GM12872 (cell line): ENCODE results near the gene LPAR2.

Experiments used
- TF ChIP-seq, protein P1 (sequence below): IDR thresholded peaks from 3 replicates; pipeline ENCODE4 v1.5.1; 2011; ENCODE audit warnings: low read depth, mild to moderate bottlenecking, low read length, moderate library complexity; ENCODE audit not compliant: insufficient read depth

LPAR2 gene

DNA sequence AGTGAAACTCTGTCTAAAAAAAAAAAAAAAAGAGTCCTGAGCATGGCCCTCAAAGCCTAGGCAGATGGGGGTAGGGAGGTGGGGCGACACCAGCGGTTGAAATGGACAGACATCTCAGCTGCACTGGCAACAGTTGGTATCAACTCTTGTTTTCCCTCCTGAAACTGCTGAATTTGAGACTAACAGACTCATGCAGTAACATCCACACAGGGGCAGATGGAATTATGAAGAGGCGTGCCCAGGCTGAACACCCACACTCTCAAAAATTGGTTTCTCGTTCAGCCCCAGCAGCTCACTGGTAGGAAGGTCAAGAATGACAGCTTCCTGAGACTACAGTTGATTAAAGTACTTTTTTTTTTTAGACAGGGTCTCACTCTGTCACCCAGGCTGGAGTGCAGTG is 33.6 kb downstream of the LPAR2 start:
- TF ChIP-seq, protein P1, sequence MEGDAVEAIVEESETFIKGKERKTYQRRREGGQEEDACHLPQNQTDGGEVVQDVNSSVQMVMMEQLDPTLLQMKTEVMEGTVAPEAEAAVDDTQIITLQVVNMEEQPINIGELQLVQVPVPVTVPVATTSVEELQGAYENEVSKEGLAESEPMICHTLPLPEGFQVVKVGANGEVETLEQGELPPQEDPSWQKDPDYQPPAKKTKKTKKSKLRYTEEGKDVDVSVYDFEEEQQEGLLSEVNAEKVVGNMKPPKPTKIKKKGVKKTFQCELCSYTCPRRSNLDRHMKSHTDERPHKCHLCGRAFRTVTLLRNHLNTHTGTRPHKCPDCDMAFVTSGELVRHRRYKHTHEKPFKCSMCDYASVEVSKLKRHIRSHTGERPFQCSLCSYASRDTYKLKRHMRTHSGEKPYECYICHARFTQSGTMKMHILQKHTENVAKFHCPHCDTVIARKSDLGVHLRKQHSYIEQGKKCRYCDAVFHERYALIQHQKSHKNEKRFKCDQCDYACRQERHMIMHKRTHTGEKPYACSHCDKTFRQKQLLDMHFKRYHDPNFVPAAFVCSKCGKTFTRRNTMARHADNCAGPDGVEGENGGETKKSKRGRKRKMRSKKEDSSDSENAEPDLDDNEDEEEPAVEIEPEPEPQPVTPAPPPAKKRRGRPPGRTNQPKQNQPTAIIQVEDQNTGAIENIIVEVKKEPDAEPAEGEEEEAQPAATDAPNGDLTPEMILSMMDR = no peak

DNA sequence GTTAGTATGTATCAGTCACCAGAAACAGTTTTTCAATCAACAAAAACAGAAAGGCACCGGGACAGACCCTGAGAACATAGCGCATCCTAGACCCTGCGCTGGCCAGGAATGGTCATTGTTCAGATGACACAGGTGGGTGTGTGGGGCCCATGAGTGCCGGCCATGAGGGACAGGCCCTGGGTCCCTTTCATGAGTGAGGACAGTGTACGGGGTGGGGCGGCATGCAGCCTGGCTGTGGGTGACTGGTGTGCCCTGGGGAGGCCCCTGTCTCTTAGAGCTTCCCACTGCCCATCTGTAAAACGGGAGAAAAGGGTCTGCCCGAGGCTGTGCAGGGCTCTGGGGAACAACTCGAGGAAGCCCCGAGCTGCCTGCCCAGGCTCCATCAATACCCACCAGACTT is 35.3 kb downstream of the LPAR2 start:
- TF ChIP-seq, protein P1 = no peak

GRCh38 chr19:19591133-19591825 is 36.7 kb downstream of the LPAR2 start:
- TF ChIP-seq, protein P1 = no peak

DNA sequence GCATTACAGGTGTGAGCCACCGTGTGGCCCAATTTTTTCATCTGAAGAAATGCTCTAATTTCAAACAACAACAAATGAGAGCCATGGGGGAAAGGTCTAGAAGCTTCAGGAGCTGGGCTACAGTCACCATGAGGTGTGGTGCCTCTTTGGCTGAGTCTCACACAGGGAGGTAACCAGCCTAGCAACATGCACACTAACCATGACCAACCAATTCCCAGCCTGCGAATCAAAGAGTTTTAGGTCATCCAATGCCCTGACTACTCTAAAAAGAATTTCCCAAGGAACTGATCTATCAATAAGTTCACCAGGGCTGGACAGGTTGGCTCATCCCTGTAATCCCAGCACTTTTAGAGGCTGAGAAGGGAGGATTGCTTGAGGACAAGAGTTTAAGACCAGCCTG is 39.5 kb downstream of the LPAR2 start:
- TF ChIP-seq, protein P1 = no peak

- TF ChIP-seq, protein P1 = no peak
Measured at GRCh38 chr19:19587771-19588170, 40.2 kb downstream of the LPAR2 start.

GRCh38 chr19:19584356-19584755 is 43.7 kb downstream of the LPAR2 start:
- TF ChIP-seq, protein P1 = no peak

DNA sequence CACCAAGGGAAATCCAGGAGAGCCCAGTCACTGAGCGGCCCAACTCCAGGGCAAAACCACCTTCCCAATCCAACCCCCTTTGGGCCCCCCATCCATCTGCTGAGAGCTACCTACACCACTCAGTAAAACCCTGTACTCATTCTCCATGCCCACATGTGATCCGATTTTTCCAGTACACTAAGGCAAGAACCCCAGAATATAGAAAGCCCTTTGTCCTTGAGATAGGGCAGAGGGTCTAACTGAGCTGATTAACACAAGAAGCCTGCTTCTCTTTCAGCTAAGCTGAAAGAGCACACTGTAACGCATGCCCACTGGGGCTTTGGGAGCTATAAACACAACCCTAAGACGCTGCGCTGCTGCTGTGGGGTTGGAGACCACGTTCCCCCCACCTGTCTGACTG is 45.5 kb downstream of the LPAR2 start:
- TF ChIP-seq, protein P1 = no peak
